Measurements from ENCODE around the gene MARCKS.

GRCh38 chr6:113882336-113883022 lies 25.3 kb downstream of the MARCKS start:
- no peak for TF ChIP-seq CTCF (IDR thresholded peaks at IDR 0.05)
- no peak for TF ChIP-seq POLR2A (IDR thresholded peaks at IDR 0.05)
- TF ChIP-seq EP300 (IDR thresholded peaks at IDR 0.05) = no peak
